HG03196 (cell line): ENCODE data around the gene ULK4.
"Not testable (repeated sequence)": the region's sequence is repeated elsewhere in the genome, so short reads cannot be mapped to it uniquely, and the experiment has no call there.

Experiments used
- ATAC-seq: cut with Tn5 transposase; IDR thresholded peaks from one replicate; pipeline ENCODE4 v1.9.1; 2021; ENCODE audit not compliant: unreplicated experiment

Gene ULK4

DNA sequence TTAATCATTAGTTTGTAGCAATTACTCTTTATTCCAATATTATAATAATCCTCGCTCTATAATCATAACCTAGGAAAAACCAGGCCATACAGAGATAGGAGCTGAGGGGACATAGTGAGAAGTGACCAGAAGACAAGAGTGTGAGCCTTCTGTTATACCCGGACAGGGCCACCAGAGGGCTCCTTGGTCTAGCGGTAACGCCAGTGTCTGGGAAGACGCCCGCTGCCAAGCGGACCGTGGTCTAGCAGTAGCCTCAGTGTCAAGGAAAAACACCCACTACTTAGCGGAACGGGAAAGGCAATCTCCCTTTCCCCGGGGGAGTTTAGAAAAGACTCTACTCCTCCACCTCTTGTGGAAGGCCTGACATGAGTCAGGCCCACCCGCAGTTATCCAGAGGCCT lies 266.1 kb downstream of the ULK4 start:
- ATAC-seq: not testable (repeated sequence)

DNA sequence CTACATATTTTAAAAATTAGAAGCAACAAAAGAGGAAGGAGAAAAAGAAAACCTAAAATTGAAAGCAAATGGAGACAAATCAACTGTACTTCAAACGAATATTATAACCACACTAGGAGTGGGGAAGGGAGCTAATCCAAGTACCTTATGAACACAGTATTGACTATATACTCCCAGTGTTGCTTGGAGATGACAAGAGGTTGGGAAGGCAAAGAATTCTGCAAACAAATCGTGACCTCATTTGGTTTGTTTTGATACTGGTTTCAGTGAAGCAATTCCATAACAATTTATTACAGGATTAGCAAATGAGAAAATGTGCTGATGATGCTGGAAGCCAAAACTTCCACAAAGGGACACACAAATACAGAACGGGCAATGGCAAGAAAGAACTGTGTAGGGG lies 268.1 kb downstream of the ULK4 start:
- no peak for ATAC-seq

DNA sequence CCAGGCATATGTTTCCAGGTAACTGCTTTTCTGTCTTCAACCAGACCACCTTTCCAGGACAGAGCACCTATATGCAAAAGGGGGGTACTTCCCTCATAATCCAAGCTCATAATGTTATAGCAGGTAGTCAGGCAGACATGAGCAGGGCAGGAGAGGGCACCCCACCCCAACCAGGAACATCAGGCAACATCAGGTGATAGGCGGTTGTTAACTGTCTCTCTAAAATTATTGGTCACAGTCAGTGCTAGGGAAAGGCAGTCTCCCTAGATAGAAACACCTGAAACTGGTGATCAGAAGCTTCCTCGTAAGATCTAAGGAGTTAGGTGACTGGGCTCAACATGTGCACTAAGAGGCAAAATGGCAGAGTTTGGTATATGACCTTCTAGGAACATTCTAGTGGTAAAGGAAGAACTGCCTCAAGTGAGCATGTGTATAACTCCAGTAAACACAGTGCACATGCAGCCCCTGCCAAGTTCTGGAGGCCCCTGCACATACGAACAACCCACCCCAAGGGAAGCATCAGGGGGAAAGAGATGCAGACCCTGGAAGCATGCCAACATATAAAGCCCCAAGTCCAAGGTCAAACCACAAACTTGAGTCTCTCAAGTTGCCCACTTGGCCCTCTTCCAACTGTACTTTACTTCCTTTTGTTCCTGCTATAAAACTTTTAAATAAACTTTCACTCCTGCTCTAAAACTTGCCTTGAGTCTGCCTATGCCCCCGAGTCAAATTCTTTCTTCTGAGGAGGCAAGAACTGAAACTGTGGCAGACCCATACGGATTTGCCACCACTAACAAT lies 270.9 kb downstream of the ULK4 start:
- no peak for ATAC-seq

DNA sequence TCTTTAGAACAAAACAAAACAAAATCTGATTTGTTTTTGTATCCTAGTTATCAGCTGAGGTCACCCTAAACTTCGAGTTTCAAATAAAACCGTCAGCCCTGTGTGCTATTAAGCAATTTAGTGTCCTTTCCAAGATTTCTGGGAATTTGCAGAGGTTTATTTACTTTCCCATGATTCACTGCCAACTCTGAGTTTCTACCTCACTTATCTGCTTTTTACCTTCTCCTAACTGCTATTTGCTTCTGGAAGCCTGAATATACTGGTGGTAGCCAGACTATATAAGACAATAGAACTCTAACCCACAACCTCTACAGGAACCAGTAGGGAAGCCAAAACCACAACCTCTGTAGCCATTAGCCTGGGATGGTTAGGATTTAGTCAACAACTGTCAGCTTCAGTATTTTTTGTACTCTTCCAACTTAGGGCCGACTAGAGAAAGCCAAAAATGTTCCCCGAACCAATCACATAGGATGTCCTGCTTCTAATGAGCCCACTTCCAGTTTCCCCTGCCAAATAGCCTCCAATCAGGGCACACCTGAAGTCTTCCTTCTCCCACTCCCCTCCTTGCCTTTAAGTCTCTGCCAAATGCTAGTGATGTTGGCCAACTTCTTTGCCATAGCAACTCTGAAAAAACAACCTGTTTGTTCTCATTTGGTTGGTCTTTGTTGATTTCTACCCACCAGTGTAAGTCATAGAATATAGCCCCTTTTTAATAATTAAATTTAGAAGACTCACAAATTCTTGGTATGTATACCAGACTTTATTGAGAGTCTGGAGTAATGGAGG lies 273.1 kb downstream of the ULK4 start:
- ATAC-seq: no peak

DNA sequence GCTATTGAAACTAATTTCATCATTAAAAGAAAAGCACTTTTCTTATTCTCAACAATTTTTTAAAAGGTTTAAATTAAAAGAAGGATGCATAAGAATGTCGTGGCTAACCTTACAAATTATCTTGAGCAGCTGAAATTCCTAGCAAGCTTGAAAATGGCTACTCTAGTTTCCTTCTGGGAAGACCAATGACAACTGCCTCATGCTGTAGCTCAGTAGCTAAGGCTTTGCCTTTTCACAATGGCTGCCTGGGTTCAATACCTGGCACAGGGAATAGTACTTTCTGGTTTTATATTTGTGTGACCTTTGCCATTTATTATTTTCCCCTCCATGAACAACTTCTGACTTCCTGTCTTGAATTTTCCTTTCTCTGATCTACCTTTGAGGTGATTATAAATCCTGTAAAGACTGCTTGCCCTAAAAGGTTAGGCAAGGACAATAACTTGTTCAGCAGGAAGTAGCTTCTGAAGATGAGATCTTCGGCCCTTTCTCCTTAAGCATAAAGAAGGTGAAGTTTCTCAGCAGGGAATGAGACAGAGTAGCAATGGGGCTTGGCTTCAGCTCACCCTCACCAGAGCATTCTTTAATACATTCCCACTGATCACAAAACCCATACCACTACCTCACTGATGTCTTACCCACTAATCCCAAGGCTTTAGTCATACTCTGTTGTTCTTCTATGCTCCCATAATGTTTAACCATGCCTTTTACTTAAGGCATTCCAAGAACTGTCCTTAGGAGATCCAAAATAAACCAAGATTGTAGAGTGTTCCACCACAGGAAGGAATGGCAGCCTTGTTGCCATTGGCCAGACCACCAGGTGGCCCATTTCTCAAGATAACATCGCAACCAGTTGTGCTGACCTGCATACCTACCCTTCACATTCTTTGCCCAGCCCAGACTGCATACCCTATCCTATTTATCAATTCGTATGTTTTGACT lies 276.8 kb downstream of the ULK4 start:
- ATAC-seq: no peak

DNA sequence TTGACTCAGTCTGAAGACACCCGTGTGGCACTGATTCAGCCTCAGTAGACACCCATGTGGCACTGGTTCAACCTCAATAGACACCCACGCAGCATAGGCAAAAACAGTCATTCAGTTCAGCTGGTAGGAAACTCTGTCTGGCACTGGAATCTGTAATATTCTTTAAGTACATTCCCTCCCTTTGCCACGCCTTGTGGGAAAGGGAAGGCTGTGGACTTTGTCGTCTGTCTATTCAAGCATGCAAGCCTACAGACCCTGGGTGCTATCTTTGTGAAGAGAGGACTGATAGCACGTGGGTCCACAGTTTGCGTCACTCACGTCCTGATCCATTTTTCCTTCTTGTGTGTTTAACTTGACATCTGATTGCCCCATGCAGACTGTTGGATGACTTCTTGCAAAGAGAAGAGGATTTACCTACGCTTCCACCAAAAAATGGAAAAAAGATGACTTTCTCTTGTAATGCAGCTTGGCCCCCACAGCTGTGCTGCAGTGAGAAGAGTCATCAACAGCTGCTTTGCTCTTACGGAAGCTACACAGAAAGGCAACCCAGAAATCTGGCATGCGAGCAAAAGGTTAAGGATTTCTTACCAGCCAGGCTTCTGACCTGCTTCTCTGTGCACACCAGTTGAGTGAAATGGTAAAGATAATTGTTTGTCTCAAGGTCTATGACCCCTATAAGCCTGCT lies 278.1 kb downstream of the ULK4 start:
- ATAC-seq: no peak

DNA sequence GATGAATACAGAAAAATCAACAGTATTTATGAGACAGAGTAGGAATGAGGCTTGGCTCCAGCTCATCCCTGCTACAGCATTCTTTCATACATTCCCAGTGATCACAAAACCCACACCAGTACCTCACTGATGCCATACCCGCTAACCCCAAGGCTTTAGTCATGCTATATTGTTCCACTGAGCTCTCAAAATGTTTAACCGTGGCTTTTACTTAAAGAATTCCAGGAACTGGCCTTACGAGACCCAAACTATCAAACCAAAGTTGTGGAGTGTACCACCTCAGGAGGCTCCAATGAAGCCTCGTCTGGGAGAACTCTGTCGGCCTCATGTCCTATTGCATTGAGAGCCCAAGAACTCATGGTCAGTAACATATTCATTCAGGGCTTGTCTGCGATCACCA lies 278.9 kb downstream of the ULK4 start:
- ATAC-seq: no peak

DNA sequence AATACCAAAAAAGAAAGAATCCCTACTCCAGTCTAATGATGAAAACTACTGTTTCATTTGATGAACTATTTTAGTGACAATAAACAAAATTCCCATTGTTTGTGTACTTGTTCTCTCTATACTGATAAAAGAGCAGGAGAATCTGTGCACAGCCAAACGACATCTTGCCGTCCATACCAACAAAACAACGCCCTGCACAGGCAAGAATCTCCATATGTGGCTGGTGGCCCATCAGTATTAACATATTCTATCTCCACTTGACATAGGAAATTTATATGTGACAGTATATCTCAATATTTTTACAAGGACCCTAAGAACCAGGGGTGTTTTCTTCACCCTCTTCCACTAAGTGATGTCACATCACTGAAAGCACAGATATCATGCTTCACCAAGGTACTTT lies 279.5 kb downstream of the ULK4 start:
- no peak for ATAC-seq

DNA sequence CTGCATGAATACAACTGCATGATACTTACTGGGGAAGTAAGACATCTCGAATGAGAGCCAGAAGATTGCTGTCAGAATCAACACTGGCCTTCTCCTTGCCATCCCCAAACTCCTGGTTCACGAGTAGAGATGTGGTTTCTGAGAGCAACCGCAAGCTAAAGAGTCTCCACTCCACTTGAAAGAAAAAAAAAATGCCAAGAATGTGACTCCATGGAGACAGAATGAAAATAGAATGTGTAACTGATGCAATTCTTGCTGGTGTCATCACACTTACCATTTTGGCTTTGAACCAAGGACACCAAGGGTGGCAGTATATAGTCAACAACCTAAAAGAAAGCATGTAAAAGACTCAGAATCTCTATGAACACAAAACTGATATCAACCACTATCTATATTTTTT lies 280.4 kb downstream of the ULK4 start:
- ATAC-seq: no peak

DNA sequence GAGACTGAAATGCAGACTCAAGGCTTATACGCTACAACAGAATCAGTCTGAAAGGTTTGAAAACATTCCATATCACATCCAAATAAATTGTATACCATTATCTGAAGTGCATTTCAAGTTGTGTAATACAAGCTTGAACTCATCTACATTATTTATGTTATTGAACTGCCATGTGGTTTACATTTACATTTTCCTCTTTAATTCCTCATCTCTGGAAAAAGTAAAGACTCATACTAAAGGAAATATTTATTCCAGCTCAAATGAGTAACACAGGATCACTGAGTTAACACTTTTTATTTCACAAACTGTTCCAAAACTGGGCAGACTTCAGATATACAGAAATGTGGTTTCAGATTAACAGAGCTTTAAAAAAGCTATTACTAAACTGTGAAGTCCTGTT lies 282.5 kb downstream of the ULK4 start:
- ATAC-seq: no peak

DNA sequence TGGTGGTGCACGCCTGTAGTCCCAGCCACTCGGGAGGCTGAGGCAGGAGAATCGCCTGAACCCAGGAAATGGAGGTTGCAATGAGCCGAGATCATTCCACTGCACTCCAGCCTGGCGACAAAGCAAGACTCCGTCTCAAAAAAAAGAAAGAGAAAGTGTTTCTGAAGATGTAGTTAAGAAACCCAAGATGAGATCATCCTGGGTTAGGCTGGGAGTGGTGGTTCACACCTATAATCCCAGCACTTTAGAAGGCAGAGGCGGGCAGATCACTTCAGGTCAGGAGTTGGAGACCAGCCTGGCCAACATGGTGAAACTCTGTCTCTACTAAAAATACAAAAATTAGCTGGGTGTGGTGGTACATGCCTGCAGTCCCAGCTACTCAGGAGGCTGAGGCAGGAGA lies 286.8 kb downstream of the ULK4 start:
- ATAC-seq: not testable (repeated sequence)

DNA sequence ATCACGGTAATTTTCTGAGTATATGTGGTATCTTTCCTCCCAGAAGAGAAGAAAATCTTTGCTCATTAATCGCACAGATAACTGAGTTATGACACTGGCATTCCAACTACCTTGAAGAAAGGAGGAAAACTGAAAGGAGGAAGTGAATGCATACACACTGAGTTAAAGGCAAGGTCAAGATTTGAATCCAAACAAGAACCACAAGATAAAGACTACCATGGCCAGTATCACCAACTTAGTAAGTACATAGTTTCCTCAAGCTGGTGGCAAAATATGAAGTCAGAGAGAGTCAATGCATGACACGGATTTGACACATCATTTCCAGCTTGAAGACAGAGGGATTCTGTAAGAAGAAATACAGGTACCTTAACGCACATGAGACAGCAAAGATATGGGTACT lies 287.5 kb downstream of the ULK4 start:
- no peak for ATAC-seq

DNA sequence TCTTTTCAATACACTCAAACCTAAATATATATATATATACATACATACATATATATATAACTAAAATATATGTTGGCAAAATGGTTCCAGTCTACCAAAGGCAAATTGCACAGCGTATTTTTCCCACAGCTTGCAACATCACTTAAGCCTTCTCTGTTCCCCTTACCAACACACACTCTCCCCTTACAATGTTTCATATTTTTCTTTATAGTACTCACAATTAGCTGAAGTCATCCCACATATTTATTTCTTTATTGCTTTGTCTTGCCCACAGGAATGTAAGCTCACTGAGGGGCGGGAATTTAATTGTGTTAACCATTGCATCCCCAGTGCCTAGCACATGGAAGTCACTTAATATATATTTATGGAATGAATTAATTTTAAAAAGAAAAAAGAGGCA lies 288.3 kb downstream of the ULK4 start:
- no peak for ATAC-seq

DNA sequence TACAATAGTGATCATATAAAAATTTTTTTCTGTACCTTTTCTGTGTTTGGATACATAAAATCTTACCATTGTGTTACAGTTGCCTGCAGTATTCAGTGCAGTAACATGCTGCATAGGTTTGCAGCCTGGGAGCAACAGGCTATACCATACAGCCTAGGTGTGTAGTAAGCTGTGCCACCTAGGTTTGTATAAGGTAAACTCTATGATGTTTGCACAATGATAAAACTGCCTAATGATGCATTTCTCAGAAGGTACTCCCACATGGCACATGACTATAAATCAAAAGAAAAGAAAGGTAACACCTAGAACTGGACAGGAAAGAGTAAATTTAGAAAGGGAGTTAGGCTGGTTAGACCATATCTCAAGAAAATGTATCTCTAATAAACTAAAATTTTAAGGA lies 293.5 kb downstream of the ULK4 start:
- no peak for ATAC-seq

DNA sequence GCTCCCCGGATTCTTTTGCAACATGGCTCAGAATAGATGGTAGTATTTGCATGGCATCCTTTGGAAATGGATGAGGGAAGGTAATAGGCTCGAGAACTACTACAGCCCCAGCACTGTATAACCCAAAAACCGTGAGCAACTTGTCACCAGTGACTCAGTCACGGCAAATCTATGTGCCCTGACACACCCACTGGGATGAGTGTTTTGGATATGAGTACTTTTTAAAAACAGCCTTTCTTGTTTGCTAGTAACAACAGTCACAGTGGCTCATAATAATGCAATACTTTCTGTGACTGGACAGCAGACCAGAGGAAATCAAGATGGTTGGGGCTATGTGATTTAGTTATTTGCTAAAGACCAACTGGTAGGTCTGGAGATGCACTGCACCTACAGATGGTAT lies 299.6 kb downstream of the ULK4 start:
- ATAC-seq: no peak

DNA sequence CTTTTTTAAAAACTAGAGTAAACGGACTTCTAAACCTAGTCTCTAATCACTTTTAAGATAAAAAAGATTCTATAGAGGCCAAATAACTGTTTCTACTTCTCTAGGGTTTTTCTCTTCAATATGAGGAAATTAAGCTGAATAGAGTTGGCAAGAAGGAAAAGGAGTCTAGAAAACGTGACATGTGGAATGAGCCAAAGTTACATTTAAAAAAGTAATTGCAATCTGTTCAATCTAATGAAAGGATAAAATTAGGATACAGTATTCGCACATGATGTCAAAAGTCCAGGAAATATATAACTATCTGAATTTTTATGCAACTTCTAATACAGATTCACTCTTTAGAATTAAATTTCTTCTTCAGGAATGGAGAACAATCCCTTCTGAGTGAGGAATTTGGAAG lies 300.1 kb downstream of the ULK4 start:
- ATAC-seq: no peak

DNA sequence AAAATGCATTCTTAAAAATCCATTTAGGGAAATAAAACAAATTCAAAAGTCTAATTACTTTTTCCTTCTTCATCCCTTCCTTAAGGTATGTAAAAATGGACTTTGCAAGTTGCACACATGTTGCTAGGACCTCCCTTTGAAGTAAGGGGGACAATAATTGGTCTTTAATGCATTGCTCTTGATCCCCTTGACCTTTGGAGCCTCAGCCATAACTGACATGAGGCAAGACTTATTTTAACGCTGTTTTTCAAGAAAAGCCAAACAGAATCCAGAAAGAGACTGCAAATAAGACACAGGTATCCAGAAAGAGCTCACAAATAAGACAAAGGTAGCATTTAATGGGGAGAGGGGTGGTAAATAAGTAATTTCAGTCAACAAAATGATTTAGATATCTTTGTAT lies 301.4 kb downstream of the ULK4 start:
- ATAC-seq: no peak

DNA sequence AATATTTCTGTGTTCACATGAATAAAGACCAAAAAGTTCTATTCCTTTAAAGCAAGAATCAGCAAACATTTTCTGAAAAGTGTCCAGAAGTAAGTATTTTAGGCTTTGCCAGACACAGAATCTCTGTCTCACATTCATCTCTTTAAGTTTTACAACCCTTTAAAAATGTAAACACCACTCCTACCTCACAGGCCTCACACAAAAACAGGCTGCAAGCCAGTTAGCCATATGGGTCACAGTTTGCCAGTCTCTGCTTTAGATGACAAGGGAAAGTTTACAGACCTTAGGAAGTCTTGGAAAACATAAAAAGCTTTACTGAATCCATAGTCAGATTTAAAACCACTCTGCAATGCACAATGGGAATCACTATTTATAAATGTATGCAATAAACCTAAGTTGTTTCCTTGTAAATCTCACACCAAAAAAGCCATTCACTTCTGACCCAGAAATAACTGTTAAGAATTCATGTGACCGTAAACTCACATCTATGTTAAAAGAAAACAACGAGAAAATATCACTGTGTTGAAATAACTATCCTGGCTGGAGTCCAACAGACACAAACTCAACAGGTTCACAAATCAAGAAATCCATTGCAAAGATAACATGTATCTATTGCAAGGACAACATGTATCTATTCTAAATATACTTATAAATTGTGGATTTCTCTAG lies 308.2 kb downstream of the ULK4 start:
- no peak for ATAC-seq

DNA sequence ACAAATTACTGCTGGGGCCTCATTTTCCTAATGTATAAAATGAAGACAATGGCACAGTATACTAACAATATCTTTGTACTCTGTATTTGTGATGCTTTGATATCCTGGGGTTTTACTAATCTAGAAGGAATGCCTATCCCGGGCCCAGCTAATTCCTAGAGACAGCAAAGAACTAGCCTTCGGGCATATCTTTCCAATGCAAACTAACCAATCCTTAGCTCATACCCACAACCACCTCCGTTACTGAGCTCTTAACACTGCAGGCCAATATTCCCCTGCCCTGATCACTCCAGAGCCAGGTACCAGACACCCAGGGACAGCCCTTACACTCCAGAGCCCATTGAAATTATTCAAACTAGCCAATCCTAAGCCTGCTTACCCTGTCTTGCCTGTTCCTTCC lies 309.0 kb downstream of the ULK4 start:
- no peak for ATAC-seq

DNA sequence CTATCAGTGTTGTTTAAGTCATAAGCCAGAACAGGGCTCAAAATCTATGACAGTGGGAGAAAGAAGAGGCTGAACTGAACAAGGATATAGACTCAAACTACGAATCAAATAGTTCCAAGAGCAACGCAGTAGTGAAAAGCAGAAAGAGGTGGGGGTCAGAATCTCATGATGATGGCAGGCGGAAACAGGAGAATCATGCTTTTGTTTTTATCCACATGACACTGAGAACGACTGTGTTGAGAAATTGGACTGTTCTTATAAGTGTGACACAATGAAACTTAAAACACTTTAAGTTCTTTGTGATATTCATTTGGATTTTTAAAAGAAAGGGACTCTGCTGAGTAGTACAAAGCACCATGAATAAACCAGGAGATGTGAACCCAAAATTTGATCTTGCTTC lies 309.4 kb downstream of the ULK4 start:
- no peak for ATAC-seq
